H1 (cell line): Measurements from ENCODE around the gene ASPHD2. TPM values are rescaled to one million over a fixed set of nuclear protein-coding genes. Genes with fewer than 3 reads are reported as not detected.
A peak's percentile ranks its signal among the peaks of the same experiment; 100 is the strongest.

ENCODE experiments used
- CTCF ChIA-PET: fragments of 300-600 bp; sonication (Branson Sonifier 250); formaldehyde crosslinking; loops from one replicate; lab custom pipeline; 2021; ENCODE audit not compliant: partially characterized antibody; lab: Charles Lee
- POLR2A ChIA-PET: fragments of 300-600 bp; sonication (Branson Sonifier 250); formaldehyde crosslinking; loops from one replicate; lab custom pipeline; 2021; ENCODE audit warnings: inconsistent platforms; ENCODE audit not compliant: partially characterized antibody; lab: Charles Lee
- DNase-seq, 2 experiments: peaks; one replicate each; pipeline versions ENCODE4 v3.0.0 to v3.0.0-alpha.2; 2010 to 2022; ENCODE audit warnings: low spot score in 2 of 2, low read depth in 1 of 2, mixed read lengths in 1 of 2
- FAIRE-seq: peaks from 2 replicates; lab custom pipeline; 2011; peaks lifted over from hg19 to GRCh38; lab: Jason Lieb, UNC
- H2AFZ ChIP-seq: 2 replicates; pipeline ENCODE4 v1.8.1; 2012; ENCODE audit warnings: low read length, inconsistent platforms
- H2AK5ac ChIP-seq: 2 replicates; pipeline ENCODE4 v1.6.1; 2013; ENCODE audit warnings: low read depth, low read length
- H2BK120ac ChIP-seq: replicated peaks from 2 replicates; pipeline ENCODE3; 2013; ENCODE audit warnings: low read depth, low read length, inconsistent platforms
- H2BK12ac ChIP-seq: 2 replicates; pipeline ENCODE4 v1.6.1; 2013; ENCODE audit warnings: low read depth, low read length
- H2BK15ac ChIP-seq: 2 replicates; pipeline ENCODE4 v1.6.1; 2013; ENCODE audit warnings: low read length
- H2BK20ac ChIP-seq: 2 replicates; pipeline ENCODE4 v1.6.1; 2013; ENCODE audit warnings: low read length
- H2BK5ac ChIP-seq: 2 replicates; pipeline ENCODE4 v1.6.1; 2013; ENCODE audit warnings: low read depth, low read length
- H3K14ac ChIP-seq: 2 replicates; pipeline ENCODE4 v1.6.1; 2013; ENCODE audit warnings: inconsistent platforms; ENCODE audit not compliant: insufficient read length
- H3K18ac ChIP-seq: 2 replicates; pipeline ENCODE4 v1.6.1; 2013; ENCODE audit warnings: low read length; ENCODE audit errors: extremely low read depth
- H3K23ac ChIP-seq: 2 replicates; pipeline ENCODE4 v1.6.1; 2013; ENCODE audit warnings: inconsistent platforms; ENCODE audit not compliant: insufficient read length
- H3K23me2 ChIP-seq: 2 replicates; pipeline ENCODE4 v1.6.1; 2013; ENCODE audit warnings: low read depth, low read length
- H3K27ac ChIP-seq: 2 replicates; pipeline ENCODE4 v1.6.1; 2011; ENCODE audit warnings: low read depth, low read length, inconsistent platforms
- H3K27me3 ChIP-seq, 4 experiments: replicated peaks in 1 of 4; 1 replicate in 1 of 4; 2 replicates in 3 of 4; pipeline versions ENCODE4 v1.6.1 to v1.8.1; 2011 to 2013; ENCODE audit warnings: low read length in 3 of 4, mild to moderate bottlenecking in 3 of 4, inconsistent platforms in 2 of 4, mixed read lengths in 2 of 4, moderate library complexity in 1 of 4; ENCODE audit not compliant: control insufficient read depth in 3 of 4, insufficient read depth in 3 of 4; ENCODE audit errors: extremely low read depth in 1 of 4
- H3K36me3 ChIP-seq, 4 experiments: 2 replicates each; pipeline versions ENCODE4 v1.6.1 to v1.8.1; 2011 to 2013; ENCODE audit warnings: mild to moderate bottlenecking in 4 of 4, low read length in 3 of 4, moderate library complexity in 2 of 4, control low read depth in 1 of 4, inconsistent platforms in 1 of 4; ENCODE audit not compliant: insufficient read depth in 4 of 4, control insufficient read depth in 2 of 4
- H3K4ac ChIP-seq: replicated peaks from 2 replicates; pipeline ENCODE3; 2013; ENCODE audit warnings: low read length, low read depth, mixed read lengths, inconsistent platforms; ENCODE audit not compliant: insufficient read length
- H3K4me1 ChIP-seq, 4 experiments: replicated peaks in 1 of 4; 1 replicate in 1 of 4; 2 replicates in 3 of 4; pipeline versions ENCODE4 v1.6.1 to v1.8.1; 2011 to 2013; ENCODE audit warnings: low read length in 3 of 4, inconsistent platforms in 2 of 4, mixed read lengths in 1 of 4; ENCODE audit not compliant: insufficient read depth in 4 of 4, control insufficient read depth in 3 of 4
- H3K4me2 ChIP-seq, 2 experiments: 2 replicates each; pipeline versions ENCODE4 v1.6.1 to v1.8.1; 2011 to 2013; ENCODE audit warnings: low read depth in 2 of 2, low read length in 2 of 2, control low read depth in 1 of 2, inconsistent platforms in 1 of 2, mild to moderate bottlenecking in 1 of 2; ENCODE audit not compliant: insufficient read depth in 1 of 2
- H3K4me3 ChIP-seq, 4 experiments: fragments of 200-600, 300-600 bp in 1 of 4; sonication (generic), shearing (Covaris generic), sonication (Bioruptor Twin) in 1 of 4; 2 replicates each; pipeline versions ENCODE4 v1.5.1 to v1.8.1; 2011 to 2016; ENCODE audit warnings: low read length in 4 of 4, low read depth in 3 of 4, control low read depth in 2 of 4, inconsistent platforms in 2 of 4, mild to moderate bottlenecking in 2 of 4, mixed read lengths in 1 of 4, moderate library complexity in 1 of 4; ENCODE audit not compliant: insufficient read depth in 2 of 4; ENCODE audit errors: extremely low read depth in 1 of 4
- H3K56ac ChIP-seq: replicated peaks from 2 replicates; pipeline ENCODE3; 2013; ENCODE audit warnings: low read depth, mild to moderate bottlenecking, mixed read lengths, low read length, inconsistent platforms; ENCODE audit not compliant: insufficient read length
- H3K79me1 ChIP-seq: 2 replicates; pipeline ENCODE4 v1.6.1; 2013; ENCODE audit warnings: low read depth, low read length, control low read depth
- H3K79me2 ChIP-seq, 2 experiments: 2 replicates each; pipeline versions ENCODE4 v1.6.1 to v1.8.1; 2012 to 2013; ENCODE audit warnings: low read length in 2 of 2, mild to moderate bottlenecking in 2 of 2, inconsistent platforms in 1 of 2; ENCODE audit not compliant: insufficient read depth in 2 of 2, control insufficient read depth in 1 of 2
- H3K9ac ChIP-seq, 4 experiments: replicated peaks in 1 of 4; 1 replicate in 1 of 4; 2 replicates in 3 of 4; pipeline versions ENCODE4 v1.6.1 to v1.8.1; 2011 to 2013; ENCODE audit warnings: low read depth in 3 of 4, low read length in 3 of 4, control low read depth in 2 of 4, mild to moderate bottlenecking in 2 of 4, moderate library complexity in 2 of 4, inconsistent platforms in 1 of 4; ENCODE audit errors: extremely low read depth in 1 of 4
- H3K9me3 ChIP-seq, 2 experiments: 2 replicates each; pipeline versions ENCODE4 v1.6.1 to v1.8.1; 2012 to 2013; ENCODE audit warnings: mild to moderate bottlenecking in 2 of 2, moderate library complexity in 2 of 2, control low read depth in 1 of 2, inconsistent platforms in 1 of 2, low read depth in 1 of 2, low read length in 1 of 2, mixed read lengths in 1 of 2; ENCODE audit not compliant: insufficient read depth in 2 of 2
- H4K20me1 ChIP-seq, 2 experiments: replicated peaks in 1 of 2; 2 replicates each; pipeline versions ENCODE3 to v1.8.1; 2011 to 2013; ENCODE audit warnings: inconsistent platforms in 2 of 2, low read length in 2 of 2, mild to moderate bottlenecking in 1 of 2; ENCODE audit not compliant: insufficient read depth in 2 of 2, control insufficient read depth in 1 of 2
- H4K5ac ChIP-seq: 2 replicates; pipeline ENCODE4 v1.6.1; 2013; ENCODE audit warnings: low read length, low read depth, mixed read lengths, inconsistent platforms; ENCODE audit not compliant: insufficient read length
- H4K8ac ChIP-seq: 2 replicates; pipeline ENCODE4 v1.8.0; 2013; ENCODE audit warnings: mild to moderate bottlenecking, moderate library complexity, low read length, inconsistent platforms; ENCODE audit not compliant: insufficient read depth; ENCODE audit errors: extremely low read depth
- H4K91ac ChIP-seq: replicated peaks from 2 replicates; pipeline ENCODE3; 2013; ENCODE audit warnings: low read length, mixed read lengths, inconsistent platforms; ENCODE audit not compliant: insufficient read length
- BRCA1 ChIP-seq: IDR thresholded peaks from 2 replicates; pipeline ENCODE4 v1.6.1; 2012; ENCODE audit warnings: low read depth, low read length, improper control_type of control experiment
- CBX8 ChIP-seq: fragments of 300-800, 300-1000 bp; sonication (generic); IDR thresholded peaks from 2 replicates; pipeline ENCODE4 v1.7.1; 2016; ENCODE audit warnings: low read depth, low read length, borderline replicate concordance
- KDM4A ChIP-seq: IDR thresholded peaks from one replicate; pipeline ENCODE4 v1.7.1; 2012; ENCODE audit warnings: low read depth, mild to moderate bottlenecking, moderate library complexity, low read length, inconsistent platforms; ENCODE audit not compliant: severe bottlenecking
- NRF1 ChIP-seq: IDR thresholded peaks from 2 replicates; pipeline ENCODE4 v1.6.1; 2011; ENCODE audit warnings: mild to moderate bottlenecking, low read depth, low read length, improper control_type of control experiment
- RAD21 ChIP-seq, 2 experiments: IDR thresholded peaks in 1 of 2; conservative IDR thresholded peaks in 1 of 2; 2 replicates each; pipeline ENCODE4 v1.6.1; 2011; ENCODE audit warnings: low read depth in 2 of 2, low read length in 2 of 2, improper control_type of control experiment in 1 of 2, inconsistent platforms in 1 of 2, mild to moderate bottlenecking in 1 of 2, moderate library complexity in 1 of 2
- SP2 ChIP-seq: IDR thresholded peaks from 2 replicates; pipeline ENCODE4 v1.6.1; 2012; ENCODE audit warnings: mild to moderate bottlenecking, low read length, inconsistent platforms
- TCF12 ChIP-seq: IDR thresholded peaks from 2 replicates; pipeline ENCODE4 v1.6.1; 2011; ENCODE audit warnings: low read depth, mild to moderate bottlenecking, low read length
- ZNF274 ChIP-seq: IDR thresholded peaks from 2 replicates; pipeline ENCODE4 v1.7.0; 2012; ENCODE audit warnings: low read length, borderline replicate concordance; ENCODE audit errors: extremely low read depth
- WGBS, 2 experiments: shearing (Covaris generic) in 1 of 2; methylation state at CpG; one replicate each; pipeline versions ENCODE4 v1.1.6 to v1.1.7; 2013 to 2015; ENCODE audit warnings: low lambda C conversion rate in 2 of 2, mixed read lengths in 2 of 2, inconsistent platforms in 1 of 2, low coverage in 1 of 2, missing lambda C conversion rate in 1 of 2; ENCODE audit not compliant: insufficient replicate concordance in 2 of 2, insufficient coverage in 1 of 2, insufficient read length in 1 of 2; ENCODE audit errors: extremely low coverage in 1 of 2, missing lambda C conversion rate in 1 of 2; 5-methylcytosine and 5-hydroxymethylcytosine counted together
- polyA plus RNA-seq, 7 experiments: library from polyadenylated mRNA; depleted of rRNA in 3 of 7; stranded (reverse) in 5 of 7; unstranded in 2 of 7; fragments of >200 nt in 5 of 7; fragments of 200-250 nt in 2 of 7; gene quantifications; 1 replicate in 5 of 7; 2 replicates in 1 of 7; 4 replicates in 1 of 7; pipeline versions ENCODE4 v1.2.1 to v1.2.3, GENCODE V29; 2011 to 2013; ENCODE audit warnings: missing spikeins in 2 of 7, mixed read lengths in 2 of 7
- total RNA-seq: library from RNA; stranded (reverse); fragmentation: NEBNext Ultra II Directional; extraction: Animal tissue kit (Norgen Biotek cat#: 25700); gene quantifications from 2 replicates; pipeline ENCODE4 v1.2.1, GENCODE V29; 2021
- TF ChIP-seq, protein P1 (sequence below): IDR thresholded peaks from 2 replicates; pipeline ENCODE4 v1.6.1; 2012; ENCODE audit warnings: low read length, inconsistent platforms
- TF ChIP-seq, protein P2 (sequence below), 3 experiments: IDR thresholded peaks; 1 replicate in 2 of 3; 2 replicates in 1 of 3; pipeline versions ENCODE4 v1.5.1 to v1.6.1; 2011; ENCODE audit warnings: low read length in 3 of 3, mild to moderate bottlenecking in 3 of 3, inconsistent platforms in 2 of 3, low read depth in 1 of 3, moderate library complexity in 1 of 3; ENCODE audit not compliant: insufficient read depth in 1 of 3; ENCODE audit errors: control extremely low read depth in 1 of 3

ASPHD2 gene
- total and polyA plus RNA-seq, 2 of the 8 experiments (the other 6 are each of a cell fraction or from before 2014, with no cell fraction given), result 7.2 to 11.0 TPM

DNA sequence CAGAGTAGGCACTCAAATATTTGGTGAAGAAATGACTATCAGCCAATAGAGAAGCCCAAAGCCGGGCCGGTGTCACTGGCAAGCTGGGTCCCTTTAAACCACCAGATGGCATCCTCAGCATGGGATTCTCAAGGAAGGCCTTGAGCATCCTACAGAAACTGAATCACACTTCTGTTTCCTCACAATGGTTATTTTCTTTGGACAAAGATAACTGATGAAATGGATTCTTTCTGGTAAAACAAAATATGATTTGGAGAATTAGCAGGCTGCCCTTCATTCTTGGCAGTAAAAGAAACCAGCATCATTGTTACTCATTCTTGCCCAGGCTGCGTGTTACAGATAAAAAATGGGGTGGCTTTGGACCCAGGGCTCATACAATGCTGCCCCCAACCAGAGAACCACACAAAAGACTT is 30.3 kb upstream of the ASPHD2 start:
- Histone ChIP-seq H2BK15ac (no peak overlapping the region), H3K79me2 (no peaks in the 10 kb centered on the region), H2BK20ac (no peak overlapping the region), H3K18ac (no peak overlapping the region), H3K4me3 (no peak overlapping the region), H2BK120ac (no peak overlapping the region), H2AK5ac (no peak overlapping the region), H2AFZ (no peak overlapping the region), H2BK12ac (no peak overlapping the region), H3K4me2 (no peak overlapping the region), H4K8ac (no peak overlapping the region), H3K23ac (no peak overlapping the region), H3K9me3 (no peaks in the 10 kb centered on the region), H3K9ac (no peak overlapping the region), H3K79me1 (no peaks in the 10 kb centered on the region), H3K4me1 (no peaks in the 10 kb centered on the region), H4K5ac (no peak overlapping the region), H3K27me3 (no peaks in the 10 kb centered on the region), H3K56ac (no peak overlapping the region), H4K91ac (no peak overlapping the region), H3K23me2 (no peaks in the 10 kb centered on the region), H3K14ac (no peak overlapping the region), H3K36me3 (no peaks in the 10 kb centered on the region), H3K4ac (no peak overlapping the region), H3K27ac (no peak overlapping the region), H2BK5ac (no peak overlapping the region), H4K20me1 (no peaks in the 10 kb centered on the region)
- POLR2A ChIA-PET, result no interaction called here
- CTCF ChIA-PET, result interaction anchor here (0.7 to 9.3 kb wide), 8 partner anchors 11 to 269 kb away, joined by 3 to 98 read pairs (median 5); no protein-coding TSS in a partner anchor
- FAIRE-seq, result peak; percentile 93
- peak; percentile 33 to 62 for DNase-seq
- WGBS, 2 experiments, result 47% methylated on average over 3 of the region's 3 CpGs; no CpG with 5 or more reads in 1 of the 2 experiments
- TF ChIP-seq RAD21 (IDR thresholded peaks at IDR 0.05 in 1 of 2, conservative IDR thresholded peaks at IDR 0.05 in 1 of 2; ENCODE audit: low read depth in 2 of 2, low read length in 2 of 2) (peak; percentile 91 to 92), ZNF274 (no peak), NRF1 (no peak), SP2 (no peak), BRCA1 (no peak), TCF12 (no peak), CBX8 (no peak), KDM4A (no peak)
- TF ChIP-seq, protein P1, sequence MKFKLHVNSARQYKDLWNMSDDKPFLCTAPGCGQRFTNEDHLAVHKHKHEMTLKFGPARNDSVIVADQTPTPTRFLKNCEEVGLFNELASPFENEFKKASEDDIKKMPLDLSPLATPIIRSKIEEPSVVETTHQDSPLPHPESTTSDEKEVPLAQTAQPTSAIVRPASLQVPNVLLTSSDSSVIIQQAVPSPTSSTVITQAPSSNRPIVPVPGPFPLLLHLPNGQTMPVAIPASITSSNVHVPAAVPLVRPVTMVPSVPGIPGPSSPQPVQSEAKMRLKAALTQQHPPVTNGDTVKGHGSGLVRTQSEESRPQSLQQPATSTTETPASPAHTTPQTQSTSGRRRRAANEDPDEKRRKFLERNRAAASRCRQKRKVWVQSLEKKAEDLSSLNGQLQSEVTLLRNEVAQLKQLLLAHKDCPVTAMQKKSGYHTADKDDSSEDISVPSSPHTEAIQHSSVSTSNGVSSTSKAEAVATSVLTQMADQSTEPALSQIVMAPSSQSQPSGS, result no peak
- TF ChIP-seq, protein P2, sequence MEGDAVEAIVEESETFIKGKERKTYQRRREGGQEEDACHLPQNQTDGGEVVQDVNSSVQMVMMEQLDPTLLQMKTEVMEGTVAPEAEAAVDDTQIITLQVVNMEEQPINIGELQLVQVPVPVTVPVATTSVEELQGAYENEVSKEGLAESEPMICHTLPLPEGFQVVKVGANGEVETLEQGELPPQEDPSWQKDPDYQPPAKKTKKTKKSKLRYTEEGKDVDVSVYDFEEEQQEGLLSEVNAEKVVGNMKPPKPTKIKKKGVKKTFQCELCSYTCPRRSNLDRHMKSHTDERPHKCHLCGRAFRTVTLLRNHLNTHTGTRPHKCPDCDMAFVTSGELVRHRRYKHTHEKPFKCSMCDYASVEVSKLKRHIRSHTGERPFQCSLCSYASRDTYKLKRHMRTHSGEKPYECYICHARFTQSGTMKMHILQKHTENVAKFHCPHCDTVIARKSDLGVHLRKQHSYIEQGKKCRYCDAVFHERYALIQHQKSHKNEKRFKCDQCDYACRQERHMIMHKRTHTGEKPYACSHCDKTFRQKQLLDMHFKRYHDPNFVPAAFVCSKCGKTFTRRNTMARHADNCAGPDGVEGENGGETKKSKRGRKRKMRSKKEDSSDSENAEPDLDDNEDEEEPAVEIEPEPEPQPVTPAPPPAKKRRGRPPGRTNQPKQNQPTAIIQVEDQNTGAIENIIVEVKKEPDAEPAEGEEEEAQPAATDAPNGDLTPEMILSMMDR (IDR thresholded peaks at IDR 0.05; ENCODE audit: control extremely low read depth in 1 of 3, insufficient read depth in 1 of 3, low read depth in 1 of 3, low read length in 3 of 3), result peak; percentile 66 to 82 (median 79)
